K562 (cell line): Measurements from ENCODE around the gene PRICKLE4. TPM values are rescaled to one million over a fixed set of nuclear protein-coding genes. Genes with fewer than 3 reads are reported as not detected.

Experiments used
- CTBP1 ChIP-seq: fragments of 450-650 bp; IDR thresholded peaks from 2 replicates; pipeline ENCODE4 v1.6.1; 2016; ENCODE audit warnings: borderline replicate concordance
- EP300 ChIP-seq: IDR thresholded peaks from 2 replicates; pipeline ENCODE4 v1.6.1; 2012; ENCODE audit warnings: low read length, improper control_type of control experiment
- NR4A1 ChIP-seq, 2 experiments: fragments of 250-450 bp in 1 of 2; fragments of 450-650 bp in 1 of 2; sonication (Bioruptor Pico) in 1 of 2; IDR thresholded peaks; 2 replicates each; pipeline versions ENCODE4 v1.4.0 to v1.6.1; 2016 to 2020; ENCODE audit warnings: mild to moderate bottlenecking in 2 of 2, missing compliant biosample characterization in 1 of 2, missing genetic modification characterization in 1 of 2, moderate library complexity in 1 of 2
- PKNOX1 ChIP-seq: fragments of 450-650 bp; IDR thresholded peaks from 2 replicates; pipeline ENCODE4 v1.6.1; 2016
- SP2 ChIP-seq: IDR thresholded peaks from 2 replicates; pipeline ENCODE4 v1.6.1; 2011; ENCODE audit warnings: mild to moderate bottlenecking, low read depth, low read length, moderate library complexity; ENCODE audit not compliant: poor library complexity, severe bottlenecking; ENCODE audit errors: extremely low read depth
- SRF ChIP-seq, 2 experiments: fragments of 250-450, 450-650 bp in 1 of 2; sonication (Bioruptor Pico) in 1 of 2; sonication (generic) in 1 of 2; formaldehyde crosslinking; IDR thresholded peaks; 2 replicates each; pipeline versions ENCODE4 v1.5.0 to v1.5.1; 2020 to 2022; ENCODE audit warnings: mild to moderate bottlenecking in 1 of 2, missing genetic modification reagents in 1 of 2
- TARDBP ChIP-seq: fragments of 450-650 bp; IDR thresholded peaks from 2 replicates; pipeline ENCODE4 v1.6.1; 2016
- THRB ChIP-seq: fragments of 450-650 bp; formaldehyde crosslinking; conservative IDR thresholded peaks from 2 replicates; pipeline ENCODE4 v1.4.0; 2022; ENCODE audit warnings: mild to moderate bottlenecking, missing genetic modification characterization
- USF1 ChIP-seq: sonication (generic); formaldehyde crosslinking; IDR thresholded peaks from 2 replicates; pipeline ENCODE4 v1.9.0; 2022; ENCODE audit warnings: mild to moderate bottlenecking, missing genetic modification reagents
- ZBTB9 ChIP-seq: fragments of 450-650 bp; formaldehyde crosslinking; IDR thresholded peaks from 2 replicates; pipeline ENCODE4 v1.4.0; 2020; ENCODE audit warnings: mild to moderate bottlenecking, moderate library complexity
- ZFPM2 ChIP-seq: fragments of 250-450 bp; sonication (Bioruptor Pico); IDR thresholded peaks from 2 replicates; pipeline ENCODE4 v1.5.1; 2022; ENCODE audit warnings: mild to moderate bottlenecking
- ZNF239 ChIP-seq: fragments of 250-450 bp; sonication (Bioruptor Pico); IDR thresholded peaks from 2 replicates; pipeline ENCODE4 v1.4.0; 2020; ENCODE audit warnings: mild to moderate bottlenecking
- ZNF583 ChIP-seq: fragments of 250-450 bp; sonication (Bioruptor Pico); IDR thresholded peaks from 2 replicates; pipeline ENCODE4 v1.4.0; 2020
- polyA plus RNA-seq, 8 experiments: library from polyadenylated mRNA; depleted of rRNA in 4 of 8; stranded (reverse) in 5 of 8; unstranded in 3 of 8; fragments of >200 nt; fragmentation: Nextera tagmentation in 2 of 8; fragmentation: Illumina TruSeq in 1 of 8; extraction: Ambion mirVana in 2 of 8; extraction: Trizol in 1 of 8; gene quantifications; 2 replicates each; pipeline versions ENCODE4 v1.2.1 to v1.2.3, GENCODE V29; 2011 to 2014; ENCODE audit warnings: inconsistent platforms in 1 of 8, missing spikeins in 1 of 8
- total RNA-seq, 7 experiments: library from RNA; depleted of rRNA in 6 of 7; stranded (reverse); fragments of >200 nt in 6 of 7; fragmentation: Illumina TruSeq in 2 of 7; extraction: Trizol in 2 of 7; gene quantifications; 2 replicates each; pipeline versions ENCODE4 v1.2.1 to v1.2.3, GENCODE V29; 2011 to 2021; ENCODE audit warnings: low replicate concordance in 1 of 7

PRICKLE4 gene
- total and polyA plus RNA-seq, 9 of the 15 experiments (the other 6 are each of a cell fraction or from before 2014, with no cell fraction given): 0.20 to 0.32 (median 0.27) TPM; not detected in 6

GRCh38 chr6:41735427-41736185 lies 45.0 kb upstream of the PRICKLE4 start, which contains the start of gene TFEB (continued):
- TF ChIP-seq PKNOX1: peak; percentile 91
- peak in 1 of 2 experiments; percentile 52; a peak in 1 of 4 replicates for TF ChIP-seq SRF (CRISPR knock-in tag; IDR thresholded peaks at IDR 0.05)
- 0 out of 2 replicates have a peak, but pooled peaks have one; percentile 24 for TF ChIP-seq EP300
- peak; percentile 68; the same call in 1 of the 2 replicates for TF ChIP-seq TARDBP
- no peak for TF ChIP-seq NR4A1 (CRISPR knock-in tag; IDR thresholded peaks at IDR 0.05)
- TF ChIP-seq NR4A1 (tag; IDR thresholded peaks at IDR 0.05): peak; percentile 41; the same call in 1 of the 2 replicates
- TF ChIP-seq ZFPM2 (CRISPR knock-in tag): no peak
- TF ChIP-seq ZBTB9 (CRISPR knock-in tag): peak; percentile 87; the same call in 1 of the 2 replicates
- TF ChIP-seq SP2: peak; percentile 36
- 0 out of 2 replicates have a peak, but pooled peaks have one; percentile 27 for TF ChIP-seq ZNF583 (CRISPR knock-in tag)
- TF ChIP-seq USF1 (CRISPR knock-in tag): peak; percentile 51
- no peak for TF ChIP-seq THRB (CRISPR knock-in tag)
- peak; percentile 93 for TF ChIP-seq CTBP1
- peak; percentile 16; the same call in 1 of the 2 replicates for TF ChIP-seq ZNF239 (CRISPR knock-in tag)
